ENCODE measurements around the gene MSMP. TPM values are rescaled to one million over a fixed set of nuclear protein-coding genes. Genes with fewer than 3 reads are reported as not detected.

MSMP gene
- total RNA-seq, 8 experiments from 2014 or later: not detected

DNA sequence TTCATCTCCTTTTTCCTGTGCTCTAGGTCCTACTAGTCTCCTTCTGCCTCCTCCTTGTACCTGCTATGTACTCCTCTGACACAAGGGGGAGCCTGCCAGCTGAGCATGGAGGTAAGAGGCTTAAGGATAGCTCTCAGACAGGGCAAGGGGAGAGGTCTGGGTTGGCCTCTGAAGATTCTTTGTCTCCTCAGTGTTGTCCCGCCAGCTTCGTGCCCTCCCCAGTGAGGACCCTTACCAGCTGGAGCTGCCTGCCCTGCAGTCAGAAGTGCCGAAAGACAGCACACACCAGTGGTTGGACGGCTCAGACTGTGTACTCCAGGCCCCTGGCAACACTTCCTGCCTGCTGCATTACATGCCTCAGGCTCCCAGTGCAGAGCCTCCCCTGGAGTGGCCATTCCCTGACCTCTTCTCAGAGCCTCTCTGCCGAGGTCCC lies 17.9 kb downstream of the MSMP start:
- no peak overlapping the region for H3K4me3 ChIP-seq
- ATAC-seq (replicated peaks in 6 of 8): peak in 3 of 8 experiments; percentile 5 to 18 (median 15)
- in situ Hi-C loops (cut with MboI; ENCODE audit: low pct_unique_long_range_greater_than_20kb in 2 of 9, low sequenced_read_pairs in 9 of 9, unreplicated experiment in 9 of 9): no loop called here
- H3K4me1 ChIP-seq (replicated peaks in 1 of 2): peaks cover 7 to 9% of the 10 kb centered on the region in 2 donors
- WGBS, 10 experiments: 38 to 100% (median 44%) methylated on average over 1 to 4 of the region's 5 CpGs; no CpG with 5 or more reads in 5 of the 10 experiments
- no peak overlapping the region for H3K27ac ChIP-seq

DNA sequence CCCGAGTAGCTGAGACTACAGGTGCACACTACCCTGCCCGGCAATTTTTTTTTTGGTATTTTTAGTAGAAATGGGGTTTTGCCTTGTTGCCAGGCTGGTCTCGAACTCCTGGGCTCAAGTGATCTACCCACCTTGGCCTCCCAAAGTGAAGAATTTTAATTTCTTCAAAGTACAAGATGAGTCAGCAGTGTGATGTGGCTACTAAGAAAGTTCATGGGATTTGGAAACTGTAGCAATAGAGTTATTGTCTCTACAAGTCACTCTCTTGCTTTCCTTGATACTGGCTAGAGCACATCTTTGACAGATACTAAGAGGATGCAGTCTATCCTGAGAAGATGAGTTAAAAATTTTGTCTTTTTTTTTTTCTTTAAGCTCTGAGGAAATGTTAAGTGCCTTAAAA lies 20.0 kb downstream of the MSMP start:
- in situ Hi-C loops (cut with MboI; ENCODE audit: low pct_unique_long_range_greater_than_20kb in 2 of 9, low sequenced_read_pairs in 9 of 9, unreplicated experiment in 9 of 9): no loop called here
- Histone ChIP-seq H3K4me1 (replicated peaks in 1 of 2) (peaks cover 27% of the 10 kb centered on the region in 2 donors), H3K4me3 (peak overlapping the region in 2 of 5 donors; percentile 72 to 94), H3K27ac (no peak overlapping the region)
- 57 to 100% (median 84%) methylated on average over 1 to 3 of the region's 3 CpGs; no CpG with 5 or more reads in 1 of the 10 experiments for WGBS, 10 experiments
- no peak for ATAC-seq (replicated peaks in 6 of 8)

DNA sequence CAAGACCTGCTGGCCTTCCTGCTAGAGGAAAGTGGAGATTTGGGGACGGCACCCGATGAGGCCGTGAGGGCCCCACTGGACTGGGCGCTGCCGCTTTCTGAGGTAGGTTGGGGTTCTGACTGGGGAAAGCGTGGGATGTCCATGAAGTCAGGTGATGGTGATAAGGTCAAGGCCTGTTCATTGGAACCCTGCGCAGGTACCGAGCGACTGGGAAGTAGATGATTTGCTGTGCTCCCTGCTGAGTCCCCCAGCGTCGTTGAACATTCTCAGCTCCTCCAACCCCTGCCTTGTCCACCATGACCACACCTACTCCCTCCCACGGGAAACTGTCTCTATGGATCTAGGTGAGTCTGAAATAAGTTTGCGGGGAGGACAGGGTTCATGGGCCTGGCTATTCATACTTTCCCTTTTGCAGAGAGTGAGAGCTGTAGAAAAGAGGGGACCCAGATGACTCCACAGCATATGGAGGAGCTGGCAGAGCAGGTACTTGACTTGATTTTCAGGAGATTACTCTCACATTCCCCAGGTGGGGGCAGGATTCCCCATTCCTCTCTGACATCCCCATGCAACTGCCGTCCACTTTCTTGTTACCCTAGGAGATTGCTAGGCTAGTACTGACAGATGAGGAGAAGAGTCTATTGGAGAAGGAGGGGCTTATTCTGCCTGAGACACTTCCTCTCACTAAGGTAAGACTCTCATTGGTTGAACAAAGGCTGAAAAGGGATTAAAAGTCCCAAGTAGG lies 21.1 kb downstream of the MSMP start:
- H3K4me1 ChIP-seq (replicated peaks in 1 of 2): peaks cover 34 to 37% of the 10 kb centered on the region in 2 donors
- peak overlapping the region; percentile 91 to 96 for H3K27ac ChIP-seq
- WGBS, 10 experiments: 0 to 10% (median 0%) methylated on average over 1 to 7 of the region's 14 CpGs; no CpG with 5 or more reads in 2 of the 10 experiments
- H3K4me3 ChIP-seq: peak overlapping the region; percentile 61 to 94 (median 83)
- in situ Hi-C loops (cut with MboI; ENCODE audit: low pct_unique_long_range_greater_than_20kb in 2 of 9, low sequenced_read_pairs in 9 of 9, unreplicated experiment in 9 of 9): no loop called here
- ATAC-seq (replicated peaks in 6 of 8): peak; percentile 0 to 19 (median 8)

DNA sequence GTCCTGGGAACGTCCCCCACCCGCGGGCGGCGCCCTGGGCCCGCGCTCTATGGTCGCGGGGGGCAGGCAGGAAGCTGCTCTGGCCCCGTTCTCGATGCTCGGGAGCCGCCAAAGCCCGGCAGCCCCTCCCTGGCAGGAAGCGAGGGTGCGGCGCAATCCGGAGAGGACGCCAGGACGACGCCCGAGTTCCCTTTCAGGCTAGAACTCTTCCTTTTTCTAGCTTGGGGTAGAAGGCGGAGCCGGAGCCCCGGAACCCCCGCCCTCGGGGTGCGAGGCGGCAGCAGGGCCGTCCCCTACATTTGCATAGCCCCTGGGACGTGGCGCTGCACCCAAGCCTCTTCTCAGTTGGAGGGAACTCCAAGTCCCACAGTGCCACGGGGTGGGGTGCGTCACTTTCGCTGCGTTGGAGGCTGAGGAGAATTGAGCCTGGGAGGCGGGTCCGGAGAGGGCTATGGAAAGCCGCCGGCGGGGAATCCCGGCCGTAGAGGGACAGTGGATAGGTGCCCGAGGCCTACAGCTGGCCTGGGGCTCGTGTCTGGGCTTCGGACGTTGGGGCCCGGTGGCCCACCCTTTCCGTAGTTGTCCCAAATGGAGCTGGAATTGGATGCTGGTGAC lies 21.8 kb downstream of the MSMP start, which contains the start of the genes CREB3 and TLN1:
Gene CREB3, plus strand, starts transcription at position 482 of the 615 bp plus-strand sequence. Its CDS starts 107 bp downstream, at position 589.
Gene TLN1, minus strand, starts transcription at position 11 of the 615 bp plus-strand sequence. CDS start 6,501 bp downstream, outside the sequence.
- peak; percentile 68 to 91 (median 89) for ATAC-seq (replicated peaks in 6 of 8)
- Histone ChIP-seq H3K4me3 (peak within 1 kb of the TSS; percentile 61 to 94 (median 83)), H3K27ac (peak within 1 kb of the TSS; percentile 91 to 96), H3K4me1 (replicated peaks in 1 of 2) (peaks cover 34 to 43% of the 10 kb centered on the region in 2 donors)
- 0 to 18% (median 0%) methylated on average over 1 to 16 of the region's 49 CpGs; no CpG with 5 or more reads in 4 of the 10 experiments for WGBS, 10 experiments
- in situ Hi-C loops (cut with MboI; ENCODE audit: low pct_unique_long_range_greater_than_20kb in 2 of 9, low sequenced_read_pairs in 9 of 9, unreplicated experiment in 9 of 9): no loop called here

GRCh38 chr9:35731415-35732184 lies 22.5 kb downstream of the MSMP start:
- H3K4me3 ChIP-seq: peak overlapping the region; percentile 61 to 94 (median 83)
- WGBS, 10 experiments: 0 to 10% (median 2%) methylated on average over 3 to 14 of the region's 47 CpGs; no CpG with 5 or more reads in 2 of the 10 experiments
- peak overlapping the region; percentile 91 to 96 for H3K27ac ChIP-seq
- ATAC-seq (replicated peaks in 6 of 8): peak in 1 of 8 experiments; percentile 1
- in situ Hi-C loops (cut with MboI; ENCODE audit: low pct_unique_long_range_greater_than_20kb in 2 of 9, low sequenced_read_pairs in 9 of 9, unreplicated experiment in 9 of 9): no loop called here
- H3K4me1 ChIP-seq (replicated peaks in 1 of 2): peaks cover 34 to 43% of the 10 kb centered on the region in 2 donors

GRCh38 chr9:35730486-35730854 lies 23.6 kb downstream of the MSMP start:
- Histone ChIP-seq H3K4me1 (replicated peaks in 1 of 2) (peaks cover 34 to 43% of the 10 kb centered on the region in 2 donors), H3K27ac (no peak overlapping the region), H3K4me3 (peak overlapping the region in 4 of 5 donors; percentile 72 to 94 (median 86))
- in situ Hi-C loops (cut with MboI; ENCODE audit: low pct_unique_long_range_greater_than_20kb in 2 of 9, low sequenced_read_pairs in 9 of 9, unreplicated experiment in 9 of 9): no loop called here
- WGBS, 10 experiments: 46 to 100% (median 88%) methylated on average over 2 of the region's 2 CpGs; no CpG with 5 or more reads in 2 of the 10 experiments
- no peak for ATAC-seq (replicated peaks in 6 of 8)

DNA sequence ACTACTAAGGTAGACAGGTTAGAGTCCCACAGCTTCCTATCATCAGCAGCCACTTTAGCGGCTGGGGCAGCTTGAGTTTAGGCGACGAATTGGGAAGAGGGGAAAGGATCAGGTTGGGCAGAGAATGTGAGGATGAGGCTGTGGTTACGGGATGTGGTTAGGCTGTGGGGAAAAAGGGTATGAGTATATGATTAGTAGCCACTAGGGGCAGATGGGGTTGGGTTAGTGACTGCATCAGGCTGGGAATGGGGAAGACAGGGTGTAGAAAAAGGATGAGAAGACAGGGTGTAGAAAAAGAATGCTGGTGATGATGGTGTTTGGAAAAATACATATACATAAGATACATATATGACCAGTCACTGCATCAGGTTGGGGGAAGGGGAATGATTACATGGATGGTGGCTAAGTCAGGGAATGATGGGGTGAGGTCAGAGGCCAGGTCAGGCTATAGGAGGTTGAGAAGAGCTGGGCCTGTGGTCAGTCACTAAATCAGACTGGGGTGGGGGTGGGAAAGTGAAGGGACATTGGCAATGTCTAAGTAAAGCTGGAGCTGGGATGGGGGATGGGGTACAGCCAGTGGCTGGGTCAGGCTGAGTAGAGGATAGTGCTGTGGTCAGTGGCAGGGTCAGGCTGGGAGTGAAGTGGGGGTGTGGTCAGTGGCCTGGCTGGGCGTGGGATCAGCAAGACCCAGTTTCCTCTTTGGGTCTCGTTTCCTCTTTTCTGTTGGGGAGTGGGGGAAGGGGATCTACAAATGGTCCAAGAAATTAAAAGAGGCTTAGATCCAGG lies 24.2 kb downstream of the MSMP start:
- Histone ChIP-seq H3K4me1 (replicated peaks in 1 of 2) (peaks cover 34 to 43% of the 10 kb centered on the region in 2 donors), H3K4me3 (peak overlapping the region in 2 of 5 donors; percentile 2 to 94), H3K27ac (no peak overlapping the region)
- ATAC-seq (replicated peaks in 6 of 8): peak in 2 of 8 experiments; percentile 2 to 8
- in situ Hi-C loops (cut with MboI; ENCODE audit: low pct_unique_long_range_greater_than_20kb in 2 of 9, low sequenced_read_pairs in 9 of 9, unreplicated experiment in 9 of 9): no loop called here
- 0 to 53% (median 13%) methylated on average over 1 to 5 of the region's 6 CpGs for WGBS, 10 experiments

DNA sequence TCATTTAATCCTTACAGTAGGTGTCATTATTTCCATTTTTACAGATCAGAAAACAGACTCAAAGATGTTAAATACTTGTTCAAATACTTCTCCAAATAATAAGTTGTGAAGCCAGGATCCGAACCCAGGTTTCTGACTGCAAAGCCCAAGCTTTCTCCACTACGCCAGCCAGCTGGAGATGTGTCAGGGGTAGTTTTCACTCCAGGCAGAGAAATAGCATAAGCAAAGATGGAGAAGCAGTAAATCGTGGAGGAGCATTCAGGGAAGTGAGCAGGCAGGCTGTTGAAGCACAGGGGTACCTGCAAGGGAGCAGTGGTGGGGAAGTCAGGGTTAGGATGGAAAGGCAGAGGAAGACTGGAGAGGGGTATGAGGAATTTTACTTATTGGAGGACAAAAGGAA lies 25.0 kb downstream of the MSMP start:
- Histone ChIP-seq H3K27ac (no peak overlapping the region), H3K4me3 (no peak overlapping the region), H3K4me1 (replicated peaks in 1 of 2) (peaks cover 34 to 43% of the 10 kb centered on the region in 2 donors)
- no peak for ATAC-seq (replicated peaks in 6 of 8)
- in situ Hi-C loops (cut with MboI; ENCODE audit: low pct_unique_long_range_greater_than_20kb in 2 of 9, low sequenced_read_pairs in 9 of 9, unreplicated experiment in 9 of 9): no loop called here
- WGBS, 10 experiments: 25 to 100% (median 89%) methylated on average over 2 to 3 of the region's 3 CpGs; no CpG with 5 or more reads in 3 of the 10 experiments

DNA sequence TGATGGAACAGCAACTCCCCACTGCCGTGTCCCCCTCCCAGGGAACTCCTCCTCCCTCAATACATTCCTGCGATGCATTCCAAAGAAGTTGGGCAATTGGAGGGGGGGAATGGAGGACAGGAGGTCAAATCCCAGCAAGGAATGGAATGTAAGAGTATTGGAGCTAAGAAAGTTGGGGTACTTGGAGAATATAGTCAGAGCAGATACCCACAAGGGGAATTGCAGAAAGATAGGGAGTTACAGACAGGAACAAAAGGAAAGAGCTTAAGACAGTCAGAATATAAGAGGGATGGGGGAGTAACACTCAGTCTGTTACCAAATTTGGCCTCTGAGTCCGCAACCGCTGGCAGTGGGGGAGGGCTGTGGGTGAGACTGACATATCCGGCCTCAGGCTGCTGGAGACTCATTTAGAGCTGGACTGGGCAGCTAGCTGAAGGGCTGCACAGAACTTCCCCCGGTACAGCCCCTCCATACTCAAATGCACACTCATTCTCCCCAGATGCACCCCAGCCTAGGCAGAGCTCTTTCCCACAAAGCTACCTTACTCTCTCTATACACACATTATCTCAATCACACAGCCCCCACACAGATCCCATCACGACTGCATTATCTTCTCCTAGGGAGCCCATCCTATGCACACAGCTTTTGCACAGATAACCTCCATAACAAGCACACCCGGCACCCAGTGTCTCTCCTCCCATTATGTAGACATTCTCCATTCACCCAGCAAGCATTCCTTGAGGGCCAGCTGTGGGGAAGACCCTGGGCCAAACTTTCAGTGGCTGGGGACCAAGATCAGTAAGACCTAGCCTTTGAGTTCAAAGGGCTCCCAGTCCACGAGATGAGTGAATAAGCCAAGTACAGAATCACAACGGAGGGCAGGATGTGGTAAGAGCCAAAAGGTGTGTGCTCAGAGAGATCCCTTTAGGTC lies 25.8 kb downstream of the MSMP start:
- in situ Hi-C loops (cut with MboI; ENCODE audit: low pct_unique_long_range_greater_than_20kb in 2 of 9, low sequenced_read_pairs in 9 of 9, unreplicated experiment in 9 of 9): no loop called here
- H3K4me3 ChIP-seq: no peak overlapping the region
- peaks cover 27 to 36% of the 10 kb centered on the region in 2 donors for H3K4me1 ChIP-seq (replicated peaks in 1 of 2)
- H3K27ac ChIP-seq: no peak overlapping the region
- 0 to 26% (median 13%) methylated on average over 2 to 6 of the region's 10 CpGs; no CpG with 5 or more reads in 1 of the 10 experiments for WGBS, 10 experiments
- peak in 1 of 8 experiments; percentile 2 for ATAC-seq (replicated peaks in 6 of 8)

GRCh38 chr9:35727676-35728040 lies 26.4 kb downstream of the MSMP start:
- no peak for ATAC-seq (replicated peaks in 6 of 8)
- in situ Hi-C loops (cut with MboI; ENCODE audit: low pct_unique_long_range_greater_than_20kb in 2 of 9, low sequenced_read_pairs in 9 of 9, unreplicated experiment in 9 of 9): no loop called here
- no peak overlapping the region for H3K27ac ChIP-seq
- peaks cover 27 to 36% of the 10 kb centered on the region in 2 donors for H3K4me1 ChIP-seq (replicated peaks in 1 of 2)
- H3K4me3 ChIP-seq: no peak overlapping the region
- WGBS, 10 experiments: 33 to 100% (median 41%) methylated on average over 2 to 3 of the region's 5 CpGs; no CpG with 5 or more reads in 4 of the 10 experiments

- ATAC-seq (replicated peaks in 6 of 8): peak in 4 of 8 experiments; percentile 2 to 45 (median 10)
- in situ Hi-C loops (cut with MboI; ENCODE audit: low pct_unique_long_range_greater_than_20kb in 2 of 9, low sequenced_read_pairs in 9 of 9, unreplicated experiment in 9 of 9): no loop called here
- WGBS, 10 experiments: 14 to 100% (median 65%) methylated on average over 1 to 3 of the region's 3 CpGs; no CpG with 5 or more reads in 2 of the 10 experiments
- H3K27ac ChIP-seq: no peak overlapping the region
- H3K4me3 ChIP-seq: no peak overlapping the region
- H3K4me1 ChIP-seq (replicated peaks in 1 of 2): peaks cover 27 to 36% of the 10 kb centered on the region in 2 donors
These were observed 27.1 kb downstream of the MSMP start for GRCh38 chr9:35726931-35727330.

Measured in motor neuron (in vitro differentiated cells).